BE2C (cell line): ENCODE measurements around the gene REEP1.

Source experiments
- DNase-seq: peaks from one replicate; pipeline ENCODE4 v3.0.0-alpha.2; 2020
- H3K27me3 ChIP-seq: fragments of 250-450 bp; sonication (Bioruptor Pico); 2 replicates; pipeline ENCODE4 v1.5.1; 2020; ENCODE audit warnings: mild to moderate bottlenecking
- H3K36me3 ChIP-seq: fragments of 250-450 bp; sonication (Bioruptor Pico); 2 replicates; pipeline ENCODE4 v1.5.1; 2020; ENCODE audit warnings: mild to moderate bottlenecking
- H3K4me1 ChIP-seq: fragments of 250-450 bp; sonication (Bioruptor Pico); 2 replicates; pipeline ENCODE4 v1.5.1; 2020
- H3K4me3 ChIP-seq: 2 replicates; pipeline ENCODE4 v1.5.1; 2011; ENCODE audit warnings: low read depth, low read length
- H3K9me3 ChIP-seq: fragments of 250-450 bp; sonication (Bioruptor Pico); 2 replicates; pipeline ENCODE4 v1.5.1; 2020
- CTCF ChIP-seq: IDR thresholded peaks from 2 replicates; pipeline ENCODE4 v1.5.1; 2012; ENCODE audit warnings: mild to moderate bottlenecking, low read depth, low read length

REEP1 gene

GRCh38 chr2:86338778-86339295, 1.4 kb upstream of the REEP1 start:
- H3K4me3 ChIP-seq = no peak overlapping the region
- H3K9me3 ChIP-seq = no peaks in the 10 kb centered on the region
- H3K27me3 ChIP-seq = peaks cover 19% of the 10 kb centered on the region
- TF ChIP-seq CTCF = no peak
- no peaks in the 10 kb centered on the region for H3K4me1 ChIP-seq
- H3K36me3 ChIP-seq = no peaks in the 10 kb centered on the region
- no peak for DNase-seq

- Histone ChIP-seq H3K4me3 (peak overlapping the region; percentile 43), H3K36me3 (no peaks in the 10 kb centered on the region), H3K9me3 (no peaks in the 10 kb centered on the region), H3K4me1 (no peaks in the 10 kb centered on the region), H3K27me3 (peaks cover 19% of the 10 kb centered on the region)
- peak; percentile 8 for DNase-seq
- TF ChIP-seq CTCF = no peak
These were observed 667 bp downstream of the REEP1 start for GRCh38 chr2:86336675-86337243.

GRCh38 chr2:86335865-86336674, 1.4 kb downstream of the REEP1 start:
- Histone ChIP-seq H3K4me3 (peak overlapping the region; percentile 43; the same call in 1 of the 2 replicates), H3K9me3 (no peaks in the 10 kb centered on the region), H3K36me3 (no peaks in the 10 kb centered on the region), H3K27me3 (peaks cover 19% of the 10 kb centered on the region), H3K4me1 (no peaks in the 10 kb centered on the region)
- no peak for TF ChIP-seq CTCF
- no peak for DNase-seq

- Histone ChIP-seq H3K36me3 (no peaks in the 10 kb centered on the region), H3K9me3 (no peaks in the 10 kb centered on the region), H3K4me3 (no peak overlapping the region), H3K4me1 (no peaks in the 10 kb centered on the region), H3K27me3 (peaks cover 15% of the 10 kb centered on the region)
- no peak for DNase-seq
- no peak for TF ChIP-seq CTCF
These were observed 4.0 kb downstream of the REEP1 start for GRCh38 chr2:86333378-86333777.

- H3K4me1 ChIP-seq = no peaks in the 10 kb centered on the region
- peaks cover 10% of the 10 kb centered on the region for H3K27me3 ChIP-seq
- no peak for TF ChIP-seq CTCF
- H3K9me3 ChIP-seq = no peaks in the 10 kb centered on the region
- DNase-seq = no peak
- H3K4me3 ChIP-seq = no peak overlapping the region
- no peaks in the 10 kb centered on the region for H3K36me3 ChIP-seq
These were observed 4.8 kb downstream of the REEP1 start for GRCh38 chr2:86332654-86333053.

GRCh38 chr2:86331384-86331783, 6.0 kb downstream of the REEP1 start:
- peaks cover 3% of the 10 kb centered on the region for H3K27me3 ChIP-seq
- no peak for DNase-seq
- H3K9me3 ChIP-seq = no peaks in the 10 kb centered on the region
- no peak overlapping the region for H3K4me3 ChIP-seq
- H3K4me1 ChIP-seq = no peaks in the 10 kb centered on the region
- no peak for TF ChIP-seq CTCF
- H3K36me3 ChIP-seq = no peaks in the 10 kb centered on the region
